ENCODE data around the gene VLDLR.
A peak's percentile ranks its signal among the peaks of the same experiment; 100 is the strongest.

The VLDLR gene

GRCh38 chr9:2599896-2600295 is 21.7 kb upstream of the VLDLR start:
- H3K4me1 ChIP-seq (ENCODE audit: control insufficient read depth in 1 of 2, insufficient read depth in 2 of 2, low read length in 2 of 2), result no peaks in the 10 kb centered on the region
- H3K79me2 ChIP-seq (ENCODE audit: control insufficient read depth, insufficient read depth, low read length, poor library complexity), result no peaks in the 10 kb centered on the region
- no peaks in the 10 kb centered on the region for H3K79me1 ChIP-seq (ENCODE audit: low read length)
- H2AFZ ChIP-seq (ENCODE audit: insufficient read depth, low read length, poor library complexity), result no peak overlapping the region
- no peaks in the 10 kb centered on the region for H3K27me3 ChIP-seq (ENCODE audit: insufficient read depth, low read length)
- H3K14ac ChIP-seq (ENCODE audit: low read length), result no peak overlapping the region
- H3K9me3 ChIP-seq (ENCODE audit: insufficient read depth, low read depth, low read length), result no peaks in the 10 kb centered on the region
- H2BK5ac ChIP-seq (ENCODE audit: low read depth, low read length, poor library complexity), result no peak overlapping the region
- no peak overlapping the region for H3K27ac ChIP-seq (ENCODE audit: low read depth, low read length)
- H3K23ac ChIP-seq (ENCODE audit: low read length), result no peak overlapping the region
- H3K18ac ChIP-seq (ENCODE audit: low read length), result no peak overlapping the region
- peak in 1 of 2 donors; percentile 38 for DNase-seq
- H3K4me2 ChIP-seq (ENCODE audit: low read length), result no peak overlapping the region
- H3K4me3 ChIP-seq (ENCODE audit: low read depth, low read length), result no peak overlapping the region
- H4K8ac ChIP-seq (ENCODE audit: low read depth, low read length), result no peak overlapping the region
- no peak overlapping the region for H2BK120ac ChIP-seq (ENCODE audit: insufficient read depth, low read length, poor library complexity)
- no peak overlapping the region for H4K91ac ChIP-seq (ENCODE audit: low read depth, low read length)
- H4K12ac ChIP-seq (ENCODE audit: low read depth, low read length), result no peak overlapping the region
- H3K36me3 ChIP-seq (ENCODE audit: control insufficient read depth in 1 of 2, insufficient read depth in 2 of 2, low read length in 2 of 2), result no peaks in the 10 kb centered on the region
- no peak overlapping the region for H2AK5ac ChIP-seq (ENCODE audit: low read length)
- no peak overlapping the region for H2BK12ac ChIP-seq (ENCODE audit: low read length)
- H3K9ac ChIP-seq (ENCODE audit: low read length), result no peak overlapping the region
- no peak overlapping the region for H3K4ac ChIP-seq (ENCODE audit: low read depth, low read length)
- WGBS (ENCODE audit: extremely low coverage, insufficient coverage, insufficient read length), result no CpG with 5 or more reads among the region's 2 CpGs

GRCh38 chr9:2600307-2600706 is 21.3 kb upstream of the VLDLR start:
- no peak for DNase-seq

GRCh38 chr9:2601785-2602378 is 19.7 kb upstream of the VLDLR start:
- no peak overlapping the region for H4K8ac ChIP-seq (ENCODE audit: low read depth, low read length)
- H3K9ac ChIP-seq (ENCODE audit: low read length), result no peak overlapping the region
- no peak overlapping the region for H3K27ac ChIP-seq (ENCODE audit: low read depth, low read length)
- H3K4me1 ChIP-seq (ENCODE audit: control insufficient read depth in 1 of 2, insufficient read depth in 2 of 2, low read length in 2 of 2), result no peaks in the 10 kb centered on the region
- H3K79me1 ChIP-seq (ENCODE audit: low read length), result no peaks in the 10 kb centered on the region
- H4K91ac ChIP-seq (ENCODE audit: low read depth, low read length), result no peak overlapping the region
- H3K4me2 ChIP-seq (ENCODE audit: low read length), result no peak overlapping the region
- no peak overlapping the region for H2BK5ac ChIP-seq (ENCODE audit: low read depth, low read length, poor library complexity)
- DNase-seq, result no peak
- no peak overlapping the region for H4K12ac ChIP-seq (ENCODE audit: low read depth, low read length)
- no CpG with 5 or more reads among the region's 3 CpGs for WGBS (ENCODE audit: extremely low coverage, insufficient coverage, insufficient read length)
- H2BK12ac ChIP-seq (ENCODE audit: low read length), result no peak overlapping the region
- no peaks in the 10 kb centered on the region for H3K36me3 ChIP-seq (ENCODE audit: control insufficient read depth in 1 of 2, insufficient read depth in 2 of 2, low read length in 2 of 2)
- H3K18ac ChIP-seq (ENCODE audit: low read length), result no peak overlapping the region
- no peaks in the 10 kb centered on the region for H3K9me3 ChIP-seq (ENCODE audit: insufficient read depth, low read depth, low read length)
- no peaks in the 10 kb centered on the region for H3K27me3 ChIP-seq (ENCODE audit: insufficient read depth, low read length)
- H2AK5ac ChIP-seq (ENCODE audit: low read length), result no peak overlapping the region
- H2AFZ ChIP-seq (ENCODE audit: insufficient read depth, low read length, poor library complexity), result no peak overlapping the region
- no peak overlapping the region for H3K4me3 ChIP-seq (ENCODE audit: low read depth, low read length)
- H2BK120ac ChIP-seq (ENCODE audit: insufficient read depth, low read length, poor library complexity), result no peak overlapping the region
- H3K23ac ChIP-seq (ENCODE audit: low read length), result no peak overlapping the region
- H3K14ac ChIP-seq (ENCODE audit: low read length), result no peak overlapping the region
- H3K79me2 ChIP-seq (ENCODE audit: control insufficient read depth, insufficient read depth, low read length, poor library complexity), result no peaks in the 10 kb centered on the region
- H3K4ac ChIP-seq (ENCODE audit: low read depth, low read length), result no peak overlapping the region

More at GRCh38 chr9:2600307-2600706, 21.3 kb upstream of the VLDLR start:
- no CpG with 5 or more reads among the region's 2 CpGs for WGBS (ENCODE audit: extremely low coverage, insufficient coverage, insufficient read length)
- Histone ChIP-seq H3K36me3 (ENCODE audit: control insufficient read depth in 1 of 2, insufficient read depth in 2 of 2, low read length in 2 of 2) (no peaks in the 10 kb centered on the region), H3K9ac (ENCODE audit: low read length) (no peak overlapping the region), H2AFZ (ENCODE audit: insufficient read depth, low read length, poor library complexity) (no peak overlapping the region), H2AK5ac (ENCODE audit: low read length) (no peak overlapping the region), H3K4me3 (ENCODE audit: low read depth, low read length) (no peak overlapping the region), H3K79me2 (ENCODE audit: control insufficient read depth, insufficient read depth, low read length, poor library complexity) (no peaks in the 10 kb centered on the region), H3K4ac (ENCODE audit: low read depth, low read length) (no peak overlapping the region), H3K27ac (ENCODE audit: low read depth, low read length) (no peak overlapping the region), H2BK5ac (ENCODE audit: low read depth, low read length, poor library complexity) (no peak overlapping the region), H4K91ac (ENCODE audit: low read depth, low read length) (no peak overlapping the region), H3K9me3 (ENCODE audit: insufficient read depth, low read depth, low read length) (no peaks in the 10 kb centered on the region), H2BK120ac (ENCODE audit: insufficient read depth, low read length, poor library complexity) (no peak overlapping the region), H3K23ac (ENCODE audit: low read length) (no peak overlapping the region), H3K27me3 (ENCODE audit: insufficient read depth, low read length) (no peaks in the 10 kb centered on the region), H4K8ac (ENCODE audit: low read depth, low read length) (no peak overlapping the region), H3K4me2 (ENCODE audit: low read length) (no peak overlapping the region), H3K18ac (ENCODE audit: low read length) (no peak overlapping the region), H3K14ac (ENCODE audit: low read length) (no peak overlapping the region), H2BK12ac (ENCODE audit: low read length) (no peak overlapping the region), H3K4me1 (ENCODE audit: control insufficient read depth in 1 of 2, insufficient read depth in 2 of 2, low read length in 2 of 2) (no peaks in the 10 kb centered on the region), H4K12ac (ENCODE audit: low read depth, low read length) (no peak overlapping the region), H3K79me1 (ENCODE audit: low read length) (no peaks in the 10 kb centered on the region)

GRCh38 chr9:2602704-2603116 is 18.9 kb upstream of the VLDLR start:
- Histone ChIP-seq H2BK120ac (ENCODE audit: insufficient read depth, low read length, poor library complexity) (no peak overlapping the region), H3K4ac (ENCODE audit: low read depth, low read length) (no peak overlapping the region), H4K91ac (ENCODE audit: low read depth, low read length) (no peak overlapping the region), H3K79me2 (ENCODE audit: control insufficient read depth, insufficient read depth, low read length, poor library complexity) (no peaks in the 10 kb centered on the region), H3K4me3 (ENCODE audit: low read depth, low read length) (no peak overlapping the region), H4K12ac (ENCODE audit: low read depth, low read length) (no peak overlapping the region), H3K18ac (ENCODE audit: low read length) (no peak overlapping the region), H3K14ac (ENCODE audit: low read length) (no peak overlapping the region), H2BK12ac (ENCODE audit: low read length) (no peak overlapping the region), H3K79me1 (ENCODE audit: low read length) (no peaks in the 10 kb centered on the region), H2AFZ (ENCODE audit: insufficient read depth, low read length, poor library complexity) (no peak overlapping the region), H3K9ac (ENCODE audit: low read length) (no peak overlapping the region), H2BK5ac (ENCODE audit: low read depth, low read length, poor library complexity) (no peak overlapping the region), H2AK5ac (ENCODE audit: low read length) (no peak overlapping the region), H4K8ac (ENCODE audit: low read depth, low read length) (no peak overlapping the region), H3K9me3 (ENCODE audit: insufficient read depth, low read depth, low read length) (no peaks in the 10 kb centered on the region), H3K4me2 (ENCODE audit: low read length) (no peak overlapping the region), H3K27me3 (ENCODE audit: insufficient read depth, low read length) (no peaks in the 10 kb centered on the region), H3K27ac (ENCODE audit: low read depth, low read length) (no peak overlapping the region), H3K36me3 (ENCODE audit: control insufficient read depth in 1 of 2, insufficient read depth in 2 of 2, low read length in 2 of 2) (no peaks in the 10 kb centered on the region), H3K4me1 (ENCODE audit: control insufficient read depth in 1 of 2, insufficient read depth in 2 of 2, low read length in 2 of 2) (no peaks in the 10 kb centered on the region), H3K23ac (ENCODE audit: low read length) (no peak overlapping the region)
- DNase-seq, result peak; percentile 26 to 94
- WGBS (ENCODE audit: extremely low coverage, insufficient coverage, insufficient read length), result no CpG with 5 or more reads among the region's 4 CpGs

Data from trophoblast cell (in vitro differentiated cells and primary cell).